Lower leg skin (tissue), 4 donors: ENCODE measurements around the gene NUP50. TPM values are rescaled to one million over a fixed set of nuclear protein-coding genes. Genes with fewer than 3 reads are reported as not detected.

Source experiments
- DNase-seq, 2 donors: peaks; one replicate each; pipeline ENCODE4 v3.0.0-alpha.2; 2019; ENCODE audit warnings: low spot score in 2 of 2
- H3K4me3 ChIP-seq: fragments of 200-600 bp; sonication (generic); 2 replicates; pipeline ENCODE4 v1.5.1; 2017; ENCODE audit warnings: mild to moderate bottlenecking, low read depth; ENCODE audit not compliant: poor library complexity, severe bottlenecking
- CTCF ChIP-seq, 3 donors: fragments of 450-650 bp; IDR thresholded peaks; one replicate each; pipeline ENCODE4 v1.5.1; 2016; ENCODE audit warnings: antibody characterized with exemption in 3 of 3, mild to moderate bottlenecking in 3 of 3, moderate library complexity in 2 of 3
- POLR2A ChIP-seq, 2 donors: fragments of 450-650 bp; IDR thresholded peaks; one replicate each; pipeline ENCODE4 v1.6.1; 2016 to 2017; ENCODE audit warnings: antibody characterized with exemption in 2 of 2, mild to moderate bottlenecking in 1 of 2, moderate library complexity in 1 of 2
- WGBS, 2 donors: methylation state at CpG; one replicate each; pipeline ENCODE4 v1.1.5; 2018; 5-methylcytosine and 5-hydroxymethylcytosine counted together
- intact Hi-C: fragments of 100-400 bp; cut with DNase I; formaldehyde crosslinking; loops from one replicate; pipeline ENCODE4 v1.15.0; 2023; ENCODE audit warnings: low total_unique reads
- total RNA-seq, 4 donors: library from RNA; depleted of rRNA; stranded (reverse); fragments of >200 nt; gene quantifications; one replicate each; pipeline ENCODE4 v1.1.0, GENCODE V29; 2016

NUP50 gene
- total RNA-seq, 4 donors from 2014 or later, result 50.6 to 129 (median 71.2) TPM

- intact Hi-C loops, result no loop called here
- no peak overlapping the region for H3K4me3 ChIP-seq
- 48 to 50% methylated on average over 16 to 29 of the region's 29 CpGs for WGBS, 2 donors
- no peak for DNase-seq
- TF ChIP-seq CTCF (IDR thresholded peaks at IDR 0.05), result no peak
- TF ChIP-seq POLR2A (IDR thresholded peaks at IDR 0.05), result no peak
These were observed 45.5 kb downstream of the NUP50 start for GRCh38 chr22:45208993-45209838.

- DNase-seq, result no peak
- no peak overlapping the region for H3K4me3 ChIP-seq
- intact Hi-C loops, result no loop called here
- WGBS, 2 donors, result 66 to 83% methylated on average over 5 to 7 of the region's 7 CpGs
- TF ChIP-seq CTCF (IDR thresholded peaks at IDR 0.05), result no peak
These were observed 46.4 kb downstream of the NUP50 start for GRCh38 chr22:45210174-45210573.

- no peak overlapping the region for H3K4me3 ChIP-seq
- DNase-seq, result no peak
- 59 to 81% methylated on average over 8 to 11 of the region's 11 CpGs for WGBS, 2 donors
- TF ChIP-seq POLR2A (IDR thresholded peaks at IDR 0.05) (no peak), CTCF (IDR thresholded peaks at IDR 0.05) (no peak)
- intact Hi-C loops, result no loop called here
These were observed 46.9 kb downstream of the NUP50 start for GRCh38 chr22:45210577-45210976.

- no peak for DNase-seq
- H3K4me3 ChIP-seq, result no peak overlapping the region
- WGBS, 2 donors, result 60 to 66% methylated on average over 8 of the region's 8 CpGs
- TF ChIP-seq POLR2A (IDR thresholded peaks at IDR 0.05) (no peak), CTCF (IDR thresholded peaks at IDR 0.05) (no peak)
- intact Hi-C loops, result no loop called here
These were observed 47.3 kb downstream of the NUP50 start for GRCh38 chr22:45210991-45211390.

GRCh38 chr22:45211435-45211834 is 47.7 kb downstream of the NUP50 start:
- intact Hi-C loops, result no loop called here
- TF ChIP-seq POLR2A (IDR thresholded peaks at IDR 0.05), result no peak
- TF ChIP-seq CTCF (IDR thresholded peaks at IDR 0.05), result no peak

GRCh38 chr22:45211848-45212247 is 48.1 kb downstream of the NUP50 start:
- 71 to 72% methylated on average over 17 to 18 of the region's 18 CpGs for WGBS, 2 donors
- TF ChIP-seq CTCF (IDR thresholded peaks at IDR 0.05) (no peak), POLR2A (IDR thresholded peaks at IDR 0.05) (no peak)
- intact Hi-C loops, result no loop called here
- H3K4me3 ChIP-seq, result no peak overlapping the region
- DNase-seq, result no peak

More at GRCh38 chr22:45211435-45211834, 47.7 kb downstream of the NUP50 start:
- DNase-seq, result no peak
- 58 to 62% methylated on average over 8 of the region's 8 CpGs for WGBS, 2 donors
- no peak overlapping the region for H3K4me3 ChIP-seq
